Skin of body (tissue), 2 donors: ENCODE results near the gene KCNK10. TPM values are rescaled to one million over a fixed set of nuclear protein-coding genes. Genes with fewer than 3 reads are reported as not detected.
"Not testable (repeated sequence)": the region's sequence is repeated elsewhere in the genome, so short reads cannot be mapped to it uniquely, and the experiment has no call there.

Source experiments
- DNase-seq: peaks from one replicate; lab custom pipeline; 2025; lab: John Stamatoyannopoulos, UW
- total RNA-seq: library from RNA; depleted of rRNA; stranded (reverse); fragments of >200 nt; gene quantifications from one replicate; pipeline ENCODE4 v1.2.3, GENCODE V29; 2014

KCNK10 gene
- total RNA-seq, 1 donor from 2014 or later, result 0.30 TPM

DNA sequence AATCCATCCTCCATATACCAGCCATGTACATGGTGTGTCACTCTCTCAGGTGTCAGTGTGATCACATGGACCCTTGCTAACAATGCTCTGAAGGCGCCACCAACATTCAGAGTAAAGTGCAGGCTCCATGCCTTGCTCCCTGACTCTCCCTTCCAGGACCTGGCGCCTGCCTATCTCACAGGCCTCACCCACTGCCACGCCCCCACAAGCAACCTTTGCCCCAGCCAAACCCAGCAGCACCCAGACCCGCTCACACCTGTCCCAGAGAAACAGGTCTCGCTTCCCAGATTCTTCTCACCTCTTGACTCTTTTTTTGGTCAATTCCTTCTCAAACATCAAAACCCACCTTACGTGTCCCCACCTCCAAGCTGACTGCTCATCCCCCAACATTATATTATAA lies 52.3 kb downstream of the KCNK10 start:
- DNase-seq, result no peak

- DNase-seq, result no peak
Measured at GRCh38 chr14:88269806-88270420, 53.2 kb downstream of the KCNK10 start.

DNA sequence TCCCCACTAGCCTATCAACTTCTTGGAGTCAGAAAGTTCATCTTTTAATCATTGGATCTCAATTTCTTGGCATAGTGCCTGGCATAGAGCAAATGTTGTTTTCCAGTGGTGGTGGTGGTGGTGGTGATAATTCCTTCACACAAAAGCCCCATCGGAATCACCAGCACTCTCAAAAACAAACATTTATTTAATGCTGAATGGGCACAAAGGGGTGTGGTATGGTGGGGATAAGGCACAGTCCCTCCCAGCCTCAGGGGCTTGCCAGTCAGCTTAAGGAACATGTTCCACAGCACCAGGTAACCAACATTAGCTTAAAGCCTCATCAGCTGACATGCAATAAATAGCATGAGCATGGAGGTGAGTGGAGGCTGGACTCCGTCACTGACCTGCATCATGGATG lies 56.6 kb downstream of the KCNK10 start:
- DNase-seq, result no peak

DNA sequence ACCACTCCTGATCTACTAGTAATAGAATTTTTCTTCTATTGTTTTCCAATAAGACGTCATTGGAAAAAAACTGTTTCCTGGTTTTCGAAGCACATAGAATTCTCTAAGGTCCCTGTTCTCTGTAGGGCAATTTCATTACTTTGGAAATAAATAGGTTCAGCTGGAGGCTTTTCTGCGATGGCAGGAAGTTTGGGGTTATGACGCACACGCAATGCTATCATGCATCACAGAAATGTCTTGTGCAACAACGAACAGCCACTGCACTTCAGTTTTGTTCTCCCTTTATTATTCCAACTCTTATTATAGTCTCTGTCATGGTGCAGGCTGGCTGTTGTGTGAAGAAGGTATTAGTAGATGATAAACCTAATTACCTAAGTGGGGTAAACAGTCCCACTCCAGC lies 59.0 kb downstream of the KCNK10 start:
- DNase-seq, result no peak

DNA sequence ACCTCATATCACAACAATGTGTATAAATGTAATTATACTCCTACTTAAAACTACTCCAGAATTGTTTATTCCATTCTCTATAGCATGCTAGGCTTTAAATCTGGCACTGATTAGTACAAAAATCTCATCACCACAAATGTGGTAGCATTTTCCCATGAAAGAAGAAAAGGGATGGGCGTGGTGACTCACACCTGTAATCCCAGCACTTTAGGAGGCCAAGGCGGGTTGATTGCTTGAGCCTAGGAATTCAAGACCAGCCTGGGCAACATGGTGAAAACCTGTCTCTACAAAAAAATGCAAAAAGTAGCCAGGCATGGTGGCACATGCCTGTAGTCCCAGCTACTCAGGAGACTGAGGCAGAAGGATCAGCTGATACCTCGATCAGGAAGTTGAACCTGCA lies 61.8 kb downstream of the KCNK10 start:
- DNase-seq, result not testable (repeated sequence)

- no peak for DNase-seq
Measured at GRCh38 chr14:88258021-88258420, 65.0 kb downstream of the KCNK10 start.

DNA sequence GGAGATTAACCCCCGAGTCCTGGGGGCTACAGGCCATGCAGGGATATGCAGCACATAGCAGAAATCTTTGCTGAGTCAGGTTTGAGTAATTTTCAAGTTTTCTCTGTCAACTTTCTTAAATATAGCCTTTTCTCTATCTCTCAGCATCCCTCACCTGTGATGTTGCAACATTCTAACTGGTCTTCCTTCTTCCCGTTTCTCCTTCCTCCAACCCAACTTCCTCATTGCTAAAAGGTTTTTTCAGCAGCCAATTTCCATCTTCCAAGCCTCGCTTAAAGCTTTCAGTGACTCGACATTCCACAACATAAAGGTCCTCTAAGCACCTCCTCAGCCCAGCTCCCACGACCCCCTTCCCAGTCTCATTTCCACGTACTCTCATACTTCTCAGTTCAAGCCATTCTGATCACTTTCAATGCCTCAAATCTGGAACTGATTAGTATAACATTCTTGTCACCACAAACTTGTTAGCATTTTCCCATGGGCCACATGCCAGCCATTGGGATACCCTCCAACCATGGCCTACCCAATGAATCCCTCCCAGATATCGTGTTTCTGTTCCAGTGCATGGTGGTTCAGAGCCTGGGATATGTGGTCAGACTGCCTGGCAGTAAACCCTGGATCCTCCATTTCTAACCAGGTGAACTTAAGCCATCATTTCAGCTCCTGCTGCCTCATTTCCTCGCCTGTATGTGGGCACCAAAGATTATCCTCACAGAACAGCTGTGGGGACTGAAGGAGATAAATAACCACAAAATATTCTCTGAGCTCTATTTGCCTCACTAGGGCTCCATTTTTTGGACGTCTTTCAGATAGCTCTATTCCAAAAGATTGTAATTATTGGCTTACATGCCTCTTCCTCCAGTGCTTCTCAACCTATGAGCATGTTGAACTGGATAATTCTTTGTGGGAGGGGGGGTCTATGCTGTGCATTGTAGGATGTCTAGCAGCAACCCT lies 65.8 kb downstream of the KCNK10 start:
- no peak for DNase-seq

DNA sequence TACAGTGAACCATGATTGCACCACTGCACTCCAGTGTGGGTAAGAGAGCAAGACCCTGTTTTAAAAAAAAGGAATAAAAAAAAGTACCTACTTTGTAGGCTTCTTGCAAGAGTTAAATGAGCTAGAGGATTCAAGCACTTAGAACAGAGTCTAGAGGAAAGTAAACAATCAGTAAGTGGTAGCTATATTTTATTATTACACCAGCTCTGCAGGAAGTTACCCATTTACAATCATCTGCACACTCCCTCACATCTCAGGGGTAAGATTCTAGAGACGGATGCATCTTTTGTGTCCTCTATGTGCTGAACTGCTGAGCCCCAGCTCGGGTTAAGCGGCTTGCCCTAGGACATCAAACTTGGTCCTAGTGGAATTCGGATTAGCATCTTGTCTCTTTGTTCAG lies 67.3 kb downstream of the KCNK10 start:
- DNase-seq, result no peak

- no peak for DNase-seq
Measured at GRCh38 chr14:88255196-88255595, 67.9 kb downstream of the KCNK10 start.

DNA sequence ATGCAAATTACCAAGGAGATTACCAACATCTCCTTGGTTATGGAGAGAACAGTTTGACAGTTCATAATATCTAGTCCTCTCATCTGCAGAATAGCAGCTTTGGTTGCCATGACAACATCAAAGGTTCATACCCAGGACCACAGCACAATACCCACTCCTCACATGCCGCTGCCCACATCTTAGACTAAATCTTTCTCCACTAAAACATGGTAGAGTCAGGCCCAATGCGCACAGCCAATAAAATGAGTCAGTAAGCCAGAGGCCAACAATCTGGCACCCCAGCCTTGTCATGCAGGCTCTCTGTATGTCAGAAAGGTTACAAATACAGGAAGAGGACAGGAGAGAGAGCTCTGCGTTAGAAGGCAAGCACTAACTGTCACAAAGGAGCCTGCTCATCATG lies 70.6 kb downstream of the KCNK10 start:
- DNase-seq, result no peak

GRCh38 chr14:88251650-88252049 lies 71.4 kb downstream of the KCNK10 start:
- DNase-seq, result no peak

DNA sequence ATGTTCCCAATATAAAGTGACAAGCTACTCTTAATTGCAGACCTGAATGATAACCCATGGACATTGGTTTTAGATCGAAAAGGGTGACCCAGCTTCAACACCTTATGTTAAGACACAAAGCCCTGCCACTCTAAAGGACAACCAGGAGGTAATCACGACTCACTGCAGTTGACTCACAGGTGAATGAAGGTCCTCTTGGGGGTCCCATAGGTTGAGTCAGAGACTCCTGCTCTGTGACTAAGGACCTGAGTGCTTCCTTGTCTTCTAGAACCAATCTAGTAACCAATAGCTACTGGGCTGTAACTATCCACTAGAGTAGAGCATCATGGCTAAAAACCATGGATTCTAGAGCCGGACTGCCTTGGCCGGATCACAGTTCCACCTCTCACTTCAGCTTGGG lies 73.8 kb downstream of the KCNK10 start:
- DNase-seq, result no peak

DNA sequence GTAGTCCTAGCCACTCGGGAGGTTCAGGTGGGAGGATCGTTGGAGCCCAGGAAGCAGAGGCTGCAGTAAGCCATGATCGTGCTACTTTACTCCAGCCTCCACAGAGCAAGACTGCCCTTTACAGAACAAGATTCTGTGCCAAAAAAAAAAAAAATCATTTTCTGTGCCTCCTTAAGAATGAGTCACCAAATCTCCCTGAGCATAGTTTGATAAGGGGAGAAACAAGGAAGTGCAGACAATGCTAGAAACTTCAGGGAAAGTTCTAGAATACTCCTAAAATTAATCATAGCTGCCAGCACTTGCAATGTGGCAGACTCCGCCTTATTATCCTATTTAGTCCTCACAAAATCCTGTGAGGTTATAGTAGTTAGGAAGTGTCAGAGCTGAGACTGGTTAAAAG lies 74.5 kb downstream of the KCNK10 start:
- no peak for DNase-seq

GRCh38 chr14:88247228-88247627 lies 75.8 kb downstream of the KCNK10 start:
- DNase-seq, result no peak

GRCh38 chr14:88245321-88245720 lies 77.7 kb downstream of the KCNK10 start:
- DNase-seq, result no peak

GRCh38 chr14:88243946-88244345 lies 79.1 kb downstream of the KCNK10 start:
- no peak for DNase-seq

DNA sequence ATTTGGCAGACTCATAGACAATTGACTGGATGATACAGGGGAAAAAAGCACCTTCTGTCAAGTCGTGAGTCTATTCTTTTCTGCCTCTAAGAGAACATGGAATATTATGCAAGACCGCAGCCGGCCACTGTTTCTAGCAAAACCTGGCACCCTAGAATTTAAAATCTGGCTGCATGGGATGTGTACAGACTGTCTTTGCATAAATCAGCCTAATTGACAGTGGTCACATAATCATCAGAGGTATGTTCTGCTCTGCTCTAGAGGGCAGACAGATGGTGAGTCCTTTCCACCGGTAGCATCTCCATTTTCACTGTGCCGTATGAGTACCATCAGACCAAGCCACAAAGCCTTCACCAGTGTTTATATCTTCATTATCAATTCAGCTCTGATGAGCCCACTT lies 80.6 kb downstream of the KCNK10 start:
- DNase-seq, result no peak

DNA sequence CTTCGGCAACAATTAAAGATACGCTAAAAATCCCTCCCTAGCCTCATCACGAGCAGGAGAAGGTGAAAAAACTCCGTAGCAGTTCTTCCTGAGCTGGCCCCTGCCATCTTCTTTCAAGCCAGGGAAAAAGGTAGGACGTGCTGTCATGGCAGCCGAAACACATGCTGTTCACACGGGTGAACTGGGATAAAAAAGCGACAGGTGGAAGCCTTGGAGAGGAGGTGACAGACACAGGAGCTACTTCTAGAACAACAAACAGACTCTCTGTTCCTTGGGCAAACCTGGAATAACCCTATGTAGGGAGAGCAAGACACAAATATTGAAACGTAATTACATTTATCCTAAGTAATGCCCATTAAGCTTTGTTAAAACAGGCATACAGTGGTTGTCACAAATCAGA lies 81.3 kb downstream of the KCNK10 start:
- no peak for DNase-seq

DNA sequence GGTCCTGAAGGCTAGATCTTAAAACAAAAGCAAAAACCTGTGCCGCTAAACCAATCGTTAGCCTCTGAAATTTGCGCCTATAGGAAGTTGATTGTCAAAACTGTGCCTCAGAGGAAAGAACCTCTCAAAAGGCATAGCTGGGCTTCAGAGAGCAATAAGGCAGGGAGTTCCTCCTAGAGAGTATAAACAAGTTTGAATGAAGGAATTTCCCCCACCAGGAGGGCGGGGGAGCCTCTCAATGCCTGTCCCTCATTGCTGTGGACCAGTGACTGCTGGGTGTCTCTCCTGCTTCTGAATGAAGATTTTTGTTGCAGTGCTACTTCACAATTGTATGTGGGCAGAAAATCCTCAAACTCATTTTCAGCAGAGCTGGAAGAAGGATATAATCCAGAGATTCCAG lies 88.6 kb downstream of the KCNK10 start:
- no peak for DNase-seq

DNA sequence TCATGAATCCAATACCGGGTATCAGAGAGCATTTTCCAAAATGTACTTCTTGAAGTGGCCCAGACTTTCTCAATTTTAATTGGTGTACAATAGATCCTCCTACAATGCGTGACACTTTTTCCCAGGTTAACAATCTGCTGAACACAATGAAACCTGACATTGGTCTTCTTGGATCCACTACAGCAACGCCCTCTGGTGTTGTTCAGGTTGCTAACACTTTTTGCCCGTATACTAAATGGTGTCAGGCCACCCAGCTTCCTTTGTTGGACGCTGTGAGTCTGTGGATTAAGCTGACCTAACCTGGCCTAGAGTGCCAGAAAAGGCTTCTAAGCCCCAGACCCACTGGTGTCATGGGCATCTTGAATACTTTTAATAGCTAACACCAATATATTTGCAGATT lies 89.2 kb downstream of the KCNK10 start:
- no peak for DNase-seq

GRCh38 chr14:88232771-88233170 lies 90.3 kb downstream of the KCNK10 start:
- no peak for DNase-seq

GRCh38 chr14:88231603-88232002 lies 91.5 kb downstream of the KCNK10 start:
- no peak for DNase-seq

GRCh38 chr14:88229428-88229827 lies 93.6 kb downstream of the KCNK10 start:
- DNase-seq, result no peak
